Loucy (cell line): ENCODE data around the gene RABGGTA.

Source experiments
- EZH2phosphoT487 ChIP-seq: fragments of 200-600 bp; IDR thresholded peaks from 2 replicates; pipeline ENCODE4 v1.6.1; 2018; ENCODE audit warnings: antibody characterized with exemption, mild to moderate bottlenecking, moderate library complexity, borderline replicate concordance
- TF ChIP-seq, protein P1 (sequence below): fragments of 200-600 bp; sonication (generic); conservative IDR thresholded peaks from 2 replicates; pipeline ENCODE4 v1.5.1; 2014; ENCODE audit warnings: mild to moderate bottlenecking, antibody characterized with exemption, low read length

DNA sequence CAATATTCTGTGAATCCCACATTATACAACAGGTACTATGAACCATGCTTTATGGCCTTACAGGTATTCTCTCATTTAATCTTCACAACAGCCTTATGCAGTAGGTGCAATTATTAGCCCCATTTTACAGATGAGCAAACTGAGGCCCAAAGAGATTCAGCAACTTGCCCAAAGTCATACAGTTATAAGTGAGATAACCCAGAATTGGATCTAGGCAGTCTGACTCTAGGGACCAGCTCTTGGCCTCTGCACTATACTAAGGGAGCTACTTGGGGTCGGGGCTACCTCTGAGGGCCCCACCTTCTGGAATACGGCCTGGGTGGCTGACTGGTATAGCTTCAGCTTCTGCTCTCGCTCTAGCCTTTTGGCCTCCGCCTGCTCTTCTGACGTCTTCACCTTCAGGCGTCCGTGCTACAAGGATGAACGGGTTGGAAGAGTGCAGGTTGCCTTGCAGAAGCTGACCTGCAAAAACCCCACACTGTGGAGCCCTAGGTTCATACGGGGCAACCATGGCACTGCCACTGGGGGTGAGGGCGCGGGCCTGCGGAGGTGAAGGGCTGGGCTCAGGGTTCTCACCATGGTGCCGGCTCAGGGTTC lies 762 bp downstream of the RABGGTA start:
- TF ChIP-seq, protein P1, sequence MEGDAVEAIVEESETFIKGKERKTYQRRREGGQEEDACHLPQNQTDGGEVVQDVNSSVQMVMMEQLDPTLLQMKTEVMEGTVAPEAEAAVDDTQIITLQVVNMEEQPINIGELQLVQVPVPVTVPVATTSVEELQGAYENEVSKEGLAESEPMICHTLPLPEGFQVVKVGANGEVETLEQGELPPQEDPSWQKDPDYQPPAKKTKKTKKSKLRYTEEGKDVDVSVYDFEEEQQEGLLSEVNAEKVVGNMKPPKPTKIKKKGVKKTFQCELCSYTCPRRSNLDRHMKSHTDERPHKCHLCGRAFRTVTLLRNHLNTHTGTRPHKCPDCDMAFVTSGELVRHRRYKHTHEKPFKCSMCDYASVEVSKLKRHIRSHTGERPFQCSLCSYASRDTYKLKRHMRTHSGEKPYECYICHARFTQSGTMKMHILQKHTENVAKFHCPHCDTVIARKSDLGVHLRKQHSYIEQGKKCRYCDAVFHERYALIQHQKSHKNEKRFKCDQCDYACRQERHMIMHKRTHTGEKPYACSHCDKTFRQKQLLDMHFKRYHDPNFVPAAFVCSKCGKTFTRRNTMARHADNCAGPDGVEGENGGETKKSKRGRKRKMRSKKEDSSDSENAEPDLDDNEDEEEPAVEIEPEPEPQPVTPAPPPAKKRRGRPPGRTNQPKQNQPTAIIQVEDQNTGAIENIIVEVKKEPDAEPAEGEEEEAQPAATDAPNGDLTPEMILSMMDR: no peak
- no peak for TF ChIP-seq EZH2phosphoT487
